ENCODE results near the gene MDN1.
"Not testable (repeated sequence)": the region's sequence is repeated elsewhere in the genome, so short reads cannot be mapped to it uniquely, and the experiment has no call there.

The MDN1 gene

GRCh38 chr6:89763550-89763949, 56.0 kb downstream of the MDN1 start:
- DNase-seq (ENCODE audit: low spot score), result no peak

- DNase-seq (ENCODE audit: low spot score), result no peak
Observed at GRCh38 chr6:89758830-89759229, 60.8 kb downstream of the MDN1 start.

DNA sequence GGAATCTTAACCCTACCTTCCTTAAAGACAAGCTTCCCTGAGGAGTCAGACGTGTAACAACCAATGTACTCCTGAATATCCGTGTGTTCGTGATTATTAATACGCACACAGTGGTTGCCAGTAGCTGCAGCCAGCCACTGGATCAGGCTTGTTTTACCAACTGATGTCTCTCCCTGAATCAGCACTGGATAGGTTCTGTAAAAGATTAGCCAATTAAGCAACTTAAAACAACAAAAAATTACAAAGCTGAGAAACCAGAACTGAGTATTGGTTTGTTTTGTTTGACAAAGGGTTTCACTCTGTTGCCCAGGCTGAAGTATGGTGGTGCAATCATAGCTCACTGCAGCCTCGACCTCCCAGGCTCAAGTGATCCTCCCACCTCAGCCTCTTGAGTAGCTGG, 69.3 kb downstream of the MDN1 start:
- no peak for DNase-seq (ENCODE audit: low spot score)

GRCh38 chr6:89749918-89750317, 69.7 kb downstream of the MDN1 start:
- DNase-seq (ENCODE audit: low spot score), result no peak

GRCh38 chr6:89745716-89746115, 73.9 kb downstream of the MDN1 start:
- DNase-seq (ENCODE audit: low spot score), result no peak

DNA sequence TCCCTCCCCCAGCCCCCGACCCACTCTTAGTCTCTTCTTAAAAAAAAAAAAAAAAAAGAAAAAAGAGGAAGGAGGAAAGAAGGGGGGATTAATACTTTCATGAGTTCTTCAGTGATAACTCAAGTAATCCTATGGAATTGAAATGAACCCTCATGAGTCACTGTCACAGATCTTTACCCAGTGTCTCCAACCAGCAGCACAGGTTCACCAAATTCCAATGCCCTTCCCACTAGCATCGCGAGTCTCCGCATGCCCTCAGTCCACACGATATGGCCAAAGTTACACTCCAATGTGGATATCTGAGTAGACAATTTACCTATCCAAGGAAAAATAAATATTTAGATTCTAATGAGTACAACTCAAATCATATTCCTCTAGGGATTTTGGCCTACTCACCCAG, 74.5 kb downstream of the MDN1 start:
- DNase-seq (ENCODE audit: low spot score), result no peak

GRCh38 chr6:89736893-89737292, 82.7 kb downstream of the MDN1 start:
- no peak for DNase-seq (ENCODE audit: low spot score)

DNA sequence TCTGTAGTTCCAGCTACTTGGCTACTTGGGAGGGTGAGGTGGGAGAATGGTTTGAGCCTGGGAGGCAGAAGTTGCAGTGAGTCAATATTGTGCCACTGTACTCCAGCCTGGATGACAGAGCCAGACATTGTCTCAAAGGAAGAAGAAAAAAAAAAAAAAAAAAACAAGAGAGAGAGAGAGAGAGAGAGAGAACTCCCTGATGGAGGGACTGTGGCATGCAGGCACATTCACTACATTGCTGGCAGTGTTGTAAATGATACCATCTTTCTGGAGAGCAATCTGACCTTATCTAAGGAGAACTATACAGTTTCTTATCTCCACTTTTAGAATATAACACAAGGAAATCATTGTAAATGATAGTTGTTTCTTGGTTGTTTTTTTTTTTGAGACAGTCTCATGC, 85.1 kb downstream of the MDN1 start:
- no peak for DNase-seq (ENCODE audit: low spot score)

- DNase-seq (ENCODE audit: low spot score), result no peak
Observed at GRCh38 chr6:89731924-89732567, 87.5 kb downstream of the MDN1 start.

DNA sequence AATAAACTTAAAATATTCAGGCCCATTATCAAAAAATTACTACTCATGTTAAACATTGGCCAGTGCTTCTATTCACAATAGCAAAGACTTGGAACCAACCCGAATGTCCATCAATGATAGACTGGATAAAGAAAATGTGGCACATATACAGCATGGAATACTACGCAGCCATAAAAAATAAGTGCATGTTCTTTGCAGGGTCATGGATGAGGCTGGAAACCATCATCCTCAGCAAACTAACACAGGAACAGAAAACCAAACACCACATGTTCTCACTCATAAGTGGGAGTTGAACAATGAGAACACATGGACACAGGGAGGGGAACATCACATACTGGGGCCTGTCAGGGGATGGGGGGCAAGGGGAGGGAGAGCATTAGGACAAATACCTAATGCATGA, 88.3 kb downstream of the MDN1 start:
- DNase-seq (ENCODE audit: low spot score), result not testable (repeated sequence)

DNA sequence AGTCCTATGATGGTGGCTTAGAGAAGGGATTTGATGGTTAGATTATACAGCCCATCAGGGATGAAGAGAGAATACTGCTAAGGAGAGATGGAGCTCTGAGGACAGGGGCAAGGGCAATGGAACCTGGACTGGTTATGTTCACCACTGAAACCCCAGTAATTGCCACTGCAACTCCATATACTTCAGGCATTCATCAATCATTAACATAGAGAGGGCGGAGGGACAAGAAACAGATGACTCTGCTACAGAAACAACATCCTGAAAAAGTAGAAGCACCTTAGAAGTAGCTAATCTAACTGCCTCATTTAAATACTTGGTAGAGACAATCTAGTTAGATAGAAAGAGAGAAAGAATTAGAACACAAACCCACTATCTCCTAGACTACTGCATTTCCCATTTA, 89.8 kb downstream of the MDN1 start:
- DNase-seq (ENCODE audit: low spot score), result no peak

DNA sequence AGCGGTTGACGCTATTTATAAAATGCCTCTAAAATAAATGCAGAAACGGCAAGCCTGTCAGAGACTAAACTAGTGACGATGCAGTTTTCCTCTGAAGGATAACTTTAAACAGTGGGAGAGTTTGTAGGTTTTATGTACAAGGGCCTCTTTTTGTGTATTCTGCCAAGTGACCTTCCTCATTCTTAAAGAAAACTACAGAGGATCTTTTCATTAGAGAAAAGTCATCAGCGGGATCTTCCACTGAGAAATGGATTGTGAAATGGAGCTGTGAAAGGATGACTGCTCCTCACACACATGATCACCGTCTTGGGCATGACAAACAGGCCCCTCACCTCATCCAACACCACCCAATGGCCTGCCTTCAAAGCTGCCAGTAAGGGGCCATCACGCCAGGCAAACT, 92.1 kb downstream of the MDN1 start:
- no peak for DNase-seq (ENCODE audit: low spot score)

GRCh38 chr6:89724981-89725380, 94.6 kb downstream of the MDN1 start:
- no peak for DNase-seq (ENCODE audit: low spot score)

- DNase-seq (ENCODE audit: low spot score), result no peak
Observed at GRCh38 chr6:89723046-89723445, 96.5 kb downstream of the MDN1 start.

DNA sequence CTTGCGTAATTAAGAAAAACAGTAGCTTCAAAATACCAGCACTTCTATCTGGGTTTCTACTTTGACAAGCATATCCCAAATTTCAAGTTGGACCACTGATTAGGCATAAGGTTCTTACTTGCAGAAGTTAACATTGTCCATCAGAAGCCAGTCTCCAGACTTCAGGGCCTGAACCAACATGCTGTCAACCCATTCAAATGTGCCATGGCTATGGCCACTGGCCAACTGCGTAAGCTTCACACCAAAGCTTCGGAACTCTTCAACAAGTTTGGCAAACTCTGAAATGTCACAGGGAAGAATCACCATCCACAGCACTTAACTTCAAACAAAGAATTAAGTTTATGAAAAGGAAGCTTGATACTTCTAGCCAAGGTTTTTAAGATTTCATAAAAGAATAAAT, 103.1 kb downstream of the MDN1 start:
- no peak for DNase-seq (ENCODE audit: low spot score)

DNA sequence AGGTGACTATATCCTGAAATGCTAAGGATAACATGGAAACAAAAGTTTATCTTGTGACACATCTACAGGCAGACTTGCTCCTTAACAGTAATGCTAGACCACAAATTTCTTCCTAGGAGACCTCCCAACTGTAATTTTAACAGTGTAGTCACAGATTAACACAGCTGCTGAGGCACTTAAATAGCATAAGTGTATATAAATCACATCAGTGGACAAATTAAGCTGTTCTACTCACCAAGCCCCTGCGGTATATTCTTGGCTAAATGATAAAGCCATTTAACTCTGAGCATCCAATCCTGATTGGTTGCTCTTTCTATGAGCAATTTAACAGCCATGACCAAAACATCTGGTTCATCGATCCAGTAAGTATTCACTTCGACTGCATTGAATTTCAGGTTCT, 107.8 kb downstream of the MDN1 start:
- no peak for DNase-seq (ENCODE audit: low spot score)

DNA sequence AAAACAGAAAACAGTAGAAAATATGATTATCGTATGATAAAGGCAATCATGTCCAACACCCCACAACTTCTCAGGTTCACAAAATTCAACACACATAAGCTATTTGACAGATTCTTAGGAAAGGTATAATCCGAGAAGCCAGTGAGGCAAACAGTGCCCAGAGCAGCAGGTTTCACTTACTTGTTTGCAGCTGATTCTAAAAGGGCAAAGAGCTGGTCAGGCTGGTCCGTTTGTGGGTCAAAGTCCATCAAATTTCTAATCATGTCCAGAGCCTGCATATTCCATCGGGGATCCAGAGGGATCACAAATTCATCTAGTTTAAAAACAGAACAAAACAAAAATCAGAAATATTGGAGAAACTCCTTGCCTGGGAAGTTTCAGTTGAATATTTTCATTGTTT, 111.3 kb downstream of the MDN1 start:
- no peak for DNase-seq (ENCODE audit: low spot score)

GRCh38 chr6:89707766-89708165, 111.8 kb downstream of the MDN1 start:
- DNase-seq (ENCODE audit: low spot score), result no peak

GRCh38 chr6:89706121-89706520, 113.5 kb downstream of the MDN1 start:
- no peak for DNase-seq (ENCODE audit: low spot score)

DNA sequence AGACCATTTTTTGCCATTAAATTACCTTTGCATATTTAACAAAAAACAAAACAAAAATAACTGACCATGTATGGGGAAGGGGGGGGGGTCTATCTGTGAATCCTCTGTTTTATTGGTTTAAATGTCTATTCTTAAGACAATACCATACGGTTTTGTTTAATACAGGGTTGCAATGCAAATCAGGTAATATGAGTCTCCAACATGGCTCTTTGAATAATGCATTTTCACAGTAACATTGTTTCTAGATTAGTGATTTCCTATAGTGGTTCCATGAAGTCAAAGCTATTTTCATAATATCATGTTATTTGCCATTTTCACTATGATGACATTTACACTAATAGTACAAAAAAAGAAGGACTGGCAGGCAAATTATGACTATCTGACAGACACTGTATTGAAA, 116.3 kb downstream of the MDN1 start:
- DNase-seq (ENCODE audit: low spot score), result no peak

GRCh38 chr6:89702349-89702748, 117.2 kb downstream of the MDN1 start:
- DNase-seq (ENCODE audit: low spot score), result no peak

DNA sequence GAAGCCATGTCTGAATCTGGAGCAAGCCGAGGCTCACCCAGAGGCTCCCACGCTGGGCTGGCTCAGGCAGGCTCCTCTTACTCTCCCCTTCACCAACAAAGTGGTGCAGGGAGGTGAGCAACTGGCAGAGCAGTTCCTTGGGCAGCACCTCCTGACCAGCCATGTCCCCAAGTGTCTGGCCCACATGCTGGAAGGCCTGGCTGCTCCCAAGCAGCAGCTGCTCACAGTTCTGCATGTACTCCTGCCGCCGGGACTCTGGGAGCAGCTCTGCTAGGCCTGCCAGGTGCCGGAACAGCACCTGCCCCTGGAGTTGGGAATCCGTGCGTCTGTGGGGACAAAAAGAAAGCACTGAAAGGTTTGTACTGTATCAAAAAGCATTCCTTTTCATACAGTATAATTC, 123.9 kb downstream of the MDN1 start:
- no peak for DNase-seq (ENCODE audit: low spot score)

DNA sequence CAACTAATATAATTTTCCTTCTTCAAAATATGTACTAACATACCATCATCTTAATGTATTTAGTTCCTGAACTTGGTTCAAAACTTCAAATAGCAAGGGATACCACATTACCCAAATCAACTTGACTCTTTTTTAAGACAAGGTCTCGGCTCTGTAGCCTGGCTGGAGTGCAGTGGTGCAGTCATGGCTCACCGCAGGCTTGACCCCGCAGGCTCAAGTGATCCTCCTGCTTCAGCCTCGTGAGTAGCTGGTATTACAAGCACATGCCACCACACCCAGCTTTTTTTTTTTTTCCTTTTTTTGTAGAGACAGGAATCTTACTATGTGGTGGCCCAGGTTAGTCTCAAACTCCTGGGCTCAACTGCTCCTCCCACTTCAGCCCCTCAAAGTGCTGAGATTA, 125.2 kb downstream of the MDN1 start:
- DNase-seq (ENCODE audit: low spot score), result no peak

DNA sequence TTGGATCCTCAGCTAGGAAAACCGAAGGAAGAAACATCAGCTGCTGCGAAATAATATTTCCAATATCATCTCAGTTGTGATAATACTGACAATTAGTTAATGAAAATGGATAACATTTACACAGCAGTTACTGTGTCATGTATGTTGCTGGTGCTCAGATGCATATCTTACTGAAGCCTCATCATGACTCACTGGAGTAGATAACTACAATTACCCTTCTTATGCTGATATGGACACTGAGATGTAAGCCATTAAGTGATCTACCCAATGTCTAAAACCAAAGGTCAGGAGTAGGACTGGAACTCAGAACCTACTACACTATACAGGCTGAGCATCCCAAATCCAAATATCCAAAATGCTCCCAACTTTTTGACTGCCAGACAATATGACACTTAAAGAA, 126.4 kb downstream of the MDN1 start:
- no peak for DNase-seq (ENCODE audit: low spot score)

GRCh38 chr6:89692256-89692655, 127.3 kb downstream of the MDN1 start:
- DNase-seq (ENCODE audit: low spot score), result no peak
